Left ventricle myocardium inferior (tissue), 1 donor: Measurements from ENCODE around the gene TMEM52. TPM values are rescaled to one million over a fixed set of nuclear protein-coding genes. Genes with fewer than 3 reads are reported as not detected.

ENCODE experiments used
- DNase-seq: peaks from one replicate; pipeline ENCODE4 v3.0.0-alpha.2; 2020
- H3K27ac ChIP-seq: fragments of 200-600 bp; replicated peaks from 2 replicates; pipeline ENCODE4 v1.8.0; 2021
- H3K27me3 ChIP-seq: fragments of 200-600 bp; 2 replicates; pipeline ENCODE4 v1.8.0; 2021; ENCODE audit warnings: low read depth
- H3K36me3 ChIP-seq: fragments of 200-600 bp; 2 replicates; pipeline ENCODE4 v1.8.0; 2021
- H3K4me1 ChIP-seq: fragments of 200-600 bp; 2 replicates; pipeline ENCODE4 v1.8.0; 2021
- H3K4me3 ChIP-seq: fragments of 200-600 bp; 2 replicates; pipeline ENCODE4 v1.8.0; 2021; ENCODE audit warnings: mild to moderate bottlenecking, moderate library complexity
- H3K9me3 ChIP-seq: fragments of 200-600 bp; replicated peaks from 2 replicates; pipeline ENCODE4 v1.8.0; 2021
- intact Hi-C: fragments of 100-400 bp; cut with micrococcal nuclease; formaldehyde crosslinking; loops from one replicate; pipeline ENCODE4 v1.11.0; 2022
- total RNA-seq: library from RNA; stranded (reverse); fragmentation: NEBNext Ultra II Directional; extraction: Animal tissue kit (Norgen Biotek cat#: 25700); gene quantifications from one replicate; pipeline ENCODE4 v1.2.1, GENCODE V29; 2021
- TF ChIP-seq, protein P1 (sequence below): fragments of 200-600 bp; IDR thresholded peaks from 2 replicates; pipeline ENCODE4 v1.8.0; 2021; ENCODE audit warnings: antibody characterized with exemption, mild to moderate bottlenecking, borderline replicate concordance
- donor health status: DM: no; HTN: yes; CAD: no; lungs with severe emphysema.

TMEM52 gene
- total RNA-seq, 1 donor from 2014 or later = 0.47 TPM

GRCh38 chr1:1924849-1925248 is 5.8 kb upstream of the TMEM52 start:
- TF ChIP-seq, protein P1, sequence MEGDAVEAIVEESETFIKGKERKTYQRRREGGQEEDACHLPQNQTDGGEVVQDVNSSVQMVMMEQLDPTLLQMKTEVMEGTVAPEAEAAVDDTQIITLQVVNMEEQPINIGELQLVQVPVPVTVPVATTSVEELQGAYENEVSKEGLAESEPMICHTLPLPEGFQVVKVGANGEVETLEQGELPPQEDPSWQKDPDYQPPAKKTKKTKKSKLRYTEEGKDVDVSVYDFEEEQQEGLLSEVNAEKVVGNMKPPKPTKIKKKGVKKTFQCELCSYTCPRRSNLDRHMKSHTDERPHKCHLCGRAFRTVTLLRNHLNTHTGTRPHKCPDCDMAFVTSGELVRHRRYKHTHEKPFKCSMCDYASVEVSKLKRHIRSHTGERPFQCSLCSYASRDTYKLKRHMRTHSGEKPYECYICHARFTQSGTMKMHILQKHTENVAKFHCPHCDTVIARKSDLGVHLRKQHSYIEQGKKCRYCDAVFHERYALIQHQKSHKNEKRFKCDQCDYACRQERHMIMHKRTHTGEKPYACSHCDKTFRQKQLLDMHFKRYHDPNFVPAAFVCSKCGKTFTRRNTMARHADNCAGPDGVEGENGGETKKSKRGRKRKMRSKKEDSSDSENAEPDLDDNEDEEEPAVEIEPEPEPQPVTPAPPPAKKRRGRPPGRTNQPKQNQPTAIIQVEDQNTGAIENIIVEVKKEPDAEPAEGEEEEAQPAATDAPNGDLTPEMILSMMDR = no peak

GRCh38 chr1:1924386-1924785 is 5.3 kb upstream of the TMEM52 start:
- H3K4me1 ChIP-seq = peaks cover 30% of the 10 kb centered on the region
- TF ChIP-seq, protein P1 = no peak
- no peak overlapping the region for H3K4me3 ChIP-seq
- no peaks in the 10 kb centered on the region for H3K36me3 ChIP-seq
- intact Hi-C loops = no loop called here
- DNase-seq = no peak
- H3K9me3 ChIP-seq = no peaks in the 10 kb centered on the region
- H3K27me3 ChIP-seq = no peaks in the 10 kb centered on the region
- H3K27ac ChIP-seq = no peak overlapping the region

More at GRCh38 chr1:1924849-1925248, 5.8 kb upstream of the TMEM52 start:
- H3K27me3 ChIP-seq = no peaks in the 10 kb centered on the region
- intact Hi-C loops = no loop called here
- H3K9me3 ChIP-seq = no peaks in the 10 kb centered on the region
- peaks cover 26% of the 10 kb centered on the region for H3K4me1 ChIP-seq
- no peaks in the 10 kb centered on the region for H3K36me3 ChIP-seq
- no peak for DNase-seq
- no peak overlapping the region for H3K27ac ChIP-seq
- H3K4me3 ChIP-seq = no peak overlapping the region

DNA sequence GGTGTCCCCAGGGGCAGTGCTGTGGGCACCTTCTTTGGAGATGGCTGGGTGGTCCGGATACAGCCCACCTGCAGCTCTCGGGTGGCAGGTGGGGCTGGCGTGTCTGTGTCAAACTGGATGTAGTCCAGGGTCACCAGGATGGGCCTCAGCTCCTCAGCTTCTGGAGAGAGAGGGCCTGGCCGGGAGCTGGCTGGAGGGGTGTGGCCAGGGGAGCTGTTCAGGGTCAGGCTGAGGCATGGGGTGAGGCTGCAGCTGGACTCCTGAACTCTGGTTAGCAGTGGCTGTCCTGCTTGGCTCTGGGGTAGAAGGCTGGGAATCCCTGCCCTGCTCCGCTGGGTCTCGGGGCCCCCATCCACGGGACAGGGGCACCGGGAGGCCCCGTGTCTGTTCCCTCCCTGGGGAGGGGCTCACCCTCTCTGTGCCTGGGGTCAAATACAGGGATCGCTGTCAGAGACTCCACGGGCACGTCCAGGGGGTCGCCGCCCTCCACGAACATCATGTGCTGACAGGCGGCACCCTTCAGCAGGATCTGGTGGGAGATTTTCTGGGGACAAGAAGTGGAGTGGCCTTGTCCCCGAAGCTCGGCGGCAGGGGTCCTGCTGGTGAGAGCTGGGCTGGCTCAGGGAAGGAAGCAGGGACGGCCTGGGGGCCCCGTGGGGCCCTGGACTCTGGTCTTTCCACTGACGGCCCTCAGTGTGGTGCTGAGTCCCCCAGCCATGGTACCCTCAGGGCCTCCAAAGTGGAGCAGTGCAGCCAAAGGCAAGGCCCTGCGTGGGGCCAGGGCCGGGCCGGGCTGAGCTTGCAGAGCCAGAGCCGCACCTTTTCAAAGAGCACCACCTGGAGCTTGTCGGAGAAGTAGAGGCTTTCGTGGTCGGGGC is 4.1 kb upstream of the TMEM52 start:
- TF ChIP-seq, protein P1 = no peak
- H3K36me3 ChIP-seq = no peaks in the 10 kb centered on the region
- H3K9me3 ChIP-seq = no peaks in the 10 kb centered on the region
- DNase-seq = no peak
- H3K27me3 ChIP-seq = no peaks in the 10 kb centered on the region
- H3K27ac ChIP-seq = no peak overlapping the region
- H3K4me1 ChIP-seq = peaks cover 34% of the 10 kb centered on the region
- H3K4me3 ChIP-seq = no peak overlapping the region
- intact Hi-C loops = no loop called here

GRCh38 chr1:1922702-1922955 is 3.5 kb upstream of the TMEM52 start:
- Histone ChIP-seq H3K9me3 (no peaks in the 10 kb centered on the region), H3K36me3 (no peaks in the 10 kb centered on the region), H3K4me3 (no peak overlapping the region), H3K27me3 (no peaks in the 10 kb centered on the region), H3K27ac (no peak overlapping the region), H3K4me1 (peaks cover 35% of the 10 kb centered on the region)
- intact Hi-C loops = no loop called here
- no peak for DNase-seq
- TF ChIP-seq, protein P1 = no peak

GRCh38 chr1:1921901-1922701 is 3.0 kb upstream of the TMEM52 start:
- Histone ChIP-seq H3K36me3 (no peaks in the 10 kb centered on the region), H3K27ac (no peak overlapping the region), H3K9me3 (no peaks in the 10 kb centered on the region), H3K27me3 (no peaks in the 10 kb centered on the region), H3K4me1 (peaks cover 30% of the 10 kb centered on the region), H3K4me3 (no peak overlapping the region)
- intact Hi-C loops = no loop called here
- no peak for DNase-seq
- TF ChIP-seq, protein P1 = no peak
